ENCODE measurements around the gene CRCP. TPM values are rescaled to one million over a fixed set of nuclear protein-coding genes. Genes with fewer than 3 reads are reported as not detected.

Gene CRCP
- total and polyA plus RNA-seq, 2 of the 13 experiments (the other 11 are each of a cell fraction or from before 2014, with no cell fraction given) = 22.7 to 31.0 TPM

- TF ChIP-seq RXRB (CRISPR knock-in tag; IDR thresholded peaks at IDR 0.05; ENCODE audit: borderline replicate concordance) (no peak), BCLAF1 (IDR thresholded peaks at IDR 0.05) (no peak), MYNN (CRISPR knock-in tag; IDR thresholded peaks at IDR 0.05; ENCODE audit: low read depth) (no peak), AKNA (CRISPR knock-in tag; IDR thresholded peaks at IDR 0.05; ENCODE audit: borderline replicate concordance) (no peak), ZNF775 (CRISPR knock-in tag; IDR thresholded peaks at IDR 0.05; ENCODE audit: borderline replicate concordance) (no peak), ZNF12 (CRISPR knock-in tag; IDR thresholded peaks at IDR 0.05) (no peak), TBX3 (IDR thresholded peaks at IDR 0.05; ENCODE audit: borderline replicate concordance) (no peak), ATF2 (CRISPR knock-in tag; IDR thresholded peaks at IDR 0.05) (no peak), NFE2L2 (IDR thresholded peaks at IDR 0.05; ENCODE audit: low read length) (no peak), NFRKB (IDR thresholded peaks at IDR 0.05) (no peak), NCOR1 (IDR thresholded peaks at IDR 0.05; ENCODE audit: borderline replicate concordance, low read length) (peak; percentile 39; the same call in 1 of the 2 replicates), ZNF276 (CRISPR knock-in tag; IDR thresholded peaks at IDR 0.05; ENCODE audit: low read depth) (no peak), ZFP90 (CRISPR knock-in tag; IDR thresholded peaks at IDR 0.05; ENCODE audit: borderline replicate concordance) (no peak), ATF7-NPFF (CRISPR knock-in tag; IDR thresholded peaks at IDR 0.05; ENCODE audit: low read depth) (no peak), TFDP1 (CRISPR knock-in tag; IDR thresholded peaks at IDR 0.05; ENCODE audit: borderline replicate concordance) (no peak), ZFP82 (CRISPR knock-in tag; IDR thresholded peaks at IDR 0.05; ENCODE audit: borderline replicate concordance) (no peak), KDM1A (CRISPR knock-in tag; IDR thresholded peaks at IDR 0.05) (no peak), MXD4 (CRISPR knock-in tag; IDR thresholded peaks at IDR 0.05) (no peak), KDM5B (CRISPR knock-in tag; IDR thresholded peaks at IDR 0.05; ENCODE audit: borderline replicate concordance) (no peak)
Observed at GRCh38 chr7:66143876-66144332, 29.3 kb downstream of the CRCP start (continued).

All from HepG2 (cell line).